ENCODE measurements around the gene TPP1. TPM values are rescaled to one million over a fixed set of nuclear protein-coding genes. Genes with fewer than 3 reads are reported as not detected.
A peak's percentile ranks its signal among the peaks of the same experiment; 100 is the strongest.

TPP1 gene
- total RNA-seq, 4 donors from 2014 or later: 15.4 to 34.9 (median 27.8) TPM

GRCh38 chr11:6609502-6610015, 9.7 kb downstream of the TPP1 start:
- Histone ChIP-seq H3K36me3 (peaks cover 29 to 44% (median 29%) of the 10 kb centered on the region in 3 donors), H3K4me1 (peaks cover 16 to 84% (median 56%) of the 10 kb centered on the region in 3 donors), H3K27me3 (no peaks in the 10 kb centered on the region), H3K27ac (peak overlapping the region; percentile 90 to 99 (median 96)), H3K9me3 (no peaks in the 10 kb centered on the region), H3K4me3 (no peak overlapping the region)
- no peak for DNase-seq
- WGBS, 2 donors: 76 to 78% methylated on average over 6 to 8 of the region's 8 CpGs
- intact Hi-C loops (cut with DNase I): loop anchor here (10.0 kb wide), 1 partner anchor 125 kb away; the partner anchor contains the start of genes ARFIP2 and TIMM10B
- TF ChIP-seq CTCF (IDR thresholded peaks at IDR 0.05): no peak
- TF ChIP-seq POLR2A (IDR thresholded peaks at IDR 0.05): no peak

GRCh38 chr11:6608726-6609501, 10.3 kb downstream of the TPP1 start:
- Histone ChIP-seq H3K36me3 (peaks cover 29 to 38% (median 29%) of the 10 kb centered on the region in 3 donors), H3K9me3 (no peaks in the 10 kb centered on the region), H3K27me3 (no peaks in the 10 kb centered on the region), H3K27ac (peak overlapping the region; percentile 90 to 99 (median 96)), H3K4me3 (no peak overlapping the region), H3K4me1 (peaks cover 16 to 88% (median 58%) of the 10 kb centered on the region in 3 donors)
- DNase-seq: no peak
- intact Hi-C loops (cut with DNase I): no loop called here
- no peak for TF ChIP-seq CTCF (IDR thresholded peaks at IDR 0.05)
- no peak for TF ChIP-seq POLR2A (IDR thresholded peaks at IDR 0.05)
- 73 to 87% methylated on average over 7 to 11 of the region's 14 CpGs for WGBS, 2 donors

- WGBS, 2 donors: 63 to 91% methylated on average over 2 to 9 of the region's 9 CpGs
- peak overlapping the region in 1 of 4 donors; percentile 88 for H3K4me3 ChIP-seq
- intact Hi-C loops (cut with DNase I): no loop called here
- peak overlapping the region; percentile 90 to 99 (median 96) for H3K27ac ChIP-seq
- peaks cover 16 to 81% (median 53%) of the 10 kb centered on the region in 3 donors for H3K4me1 ChIP-seq
- H3K27me3 ChIP-seq: no peaks in the 10 kb centered on the region
- TF ChIP-seq POLR2A (IDR thresholded peaks at IDR 0.05) (no peak), CTCF (IDR thresholded peaks at IDR 0.05) (no peak)
- no peaks in the 10 kb centered on the region for H3K9me3 ChIP-seq
- DNase-seq: no peak
- H3K36me3 ChIP-seq: peaks cover 29 to 38% (median 29%) of the 10 kb centered on the region in 3 donors
These were observed 11.2 kb downstream of the TPP1 start for GRCh38 chr11:6608011-6608410.

- Histone ChIP-seq H3K9me3 (no peaks in the 10 kb centered on the region), H3K4me1 (peaks cover 21 to 83% (median 53%) of the 10 kb centered on the region in 3 donors), H3K27me3 (no peaks in the 10 kb centered on the region), H3K27ac (peak overlapping the region; percentile 90 to 99 (median 96)), H3K36me3 (peaks cover 29 to 38% (median 29%) of the 10 kb centered on the region in 3 donors), H3K4me3 (peak overlapping the region in 2 of 4 donors; percentile 10 to 88)
- TF ChIP-seq POLR2A (IDR thresholded peaks at IDR 0.05) (no peak), CTCF (IDR thresholded peaks at IDR 0.05) (no peak)
- no peak for DNase-seq
- intact Hi-C loops (cut with DNase I): no loop called here
These were observed 11.9 kb downstream of the TPP1 start for GRCh38 chr11:6607190-6607795.
